AG04449 (cell line): ENCODE data around the gene TMEM80.

Experiments
- CTCF ChIA-PET: fragments of 350-600 bp; formaldehyde crosslinking; extraction: SDS; loops from one replicate; lab custom pipeline; 2021; ENCODE audit warnings: antibody characterized with exemption; lab: Yijun Ruan, JAX
- POLR2A ChIA-PET: fragments of 400-600, 350-600 bp; formaldehyde crosslinking; extraction: SDS; loops from one replicate; lab custom pipeline; 2020; ENCODE audit warnings: antibody characterized with exemption, inconsistent platforms; lab: Yijun Ruan, JAX
- DNase-seq: peaks from one replicate; pipeline ENCODE4 v3.0.0-alpha.2; 2010; ENCODE audit warnings: low read depth, low spot score
- H3K4me3 ChIP-seq: 2 replicates; pipeline ENCODE4 v1.5.1; 2011; ENCODE audit warnings: low read depth, mild to moderate bottlenecking, control low read depth, low read length
- TF ChIP-seq, protein P1 (sequence below): IDR thresholded peaks from one replicate; pipeline ENCODE4 v1.5.1; 2011; ENCODE audit warnings: mild to moderate bottlenecking, moderate library complexity, low read length, control low read depth, inconsistent platforms; ENCODE audit not compliant: insufficient read depth; ENCODE audit errors: missing control alignments

TMEM80 gene

GRCh38 chr11:742571-743201, 47.1 kb downstream of the TMEM80 start:
- POLR2A ChIA-PET, result no interaction called here
- H3K4me3 ChIP-seq, result no peak overlapping the region
- TF ChIP-seq, protein P1, sequence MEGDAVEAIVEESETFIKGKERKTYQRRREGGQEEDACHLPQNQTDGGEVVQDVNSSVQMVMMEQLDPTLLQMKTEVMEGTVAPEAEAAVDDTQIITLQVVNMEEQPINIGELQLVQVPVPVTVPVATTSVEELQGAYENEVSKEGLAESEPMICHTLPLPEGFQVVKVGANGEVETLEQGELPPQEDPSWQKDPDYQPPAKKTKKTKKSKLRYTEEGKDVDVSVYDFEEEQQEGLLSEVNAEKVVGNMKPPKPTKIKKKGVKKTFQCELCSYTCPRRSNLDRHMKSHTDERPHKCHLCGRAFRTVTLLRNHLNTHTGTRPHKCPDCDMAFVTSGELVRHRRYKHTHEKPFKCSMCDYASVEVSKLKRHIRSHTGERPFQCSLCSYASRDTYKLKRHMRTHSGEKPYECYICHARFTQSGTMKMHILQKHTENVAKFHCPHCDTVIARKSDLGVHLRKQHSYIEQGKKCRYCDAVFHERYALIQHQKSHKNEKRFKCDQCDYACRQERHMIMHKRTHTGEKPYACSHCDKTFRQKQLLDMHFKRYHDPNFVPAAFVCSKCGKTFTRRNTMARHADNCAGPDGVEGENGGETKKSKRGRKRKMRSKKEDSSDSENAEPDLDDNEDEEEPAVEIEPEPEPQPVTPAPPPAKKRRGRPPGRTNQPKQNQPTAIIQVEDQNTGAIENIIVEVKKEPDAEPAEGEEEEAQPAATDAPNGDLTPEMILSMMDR, result no peak
- no peak for DNase-seq
- CTCF ChIA-PET, result interaction anchor here (1.2 to 1.9 kb wide), 3 partner anchors 15 to 43 kb away, joined by 3 to 11 read pairs (median 4); no protein-coding TSS in a partner anchor

- ChIA-PET POLR2A (no interaction called here), CTCF (interaction anchor here (4.9 kb wide), 1 partner anchor 18 kb away, joined by 32 read pairs; no protein-coding TSS in a partner anchor)
- H3K4me3 ChIP-seq, result no peak overlapping the region
- no peak for DNase-seq
- TF ChIP-seq, protein P1, result no peak
These were observed 49.8 kb downstream of the TMEM80 start for GRCh38 chr11:745428-745827.

DNA sequence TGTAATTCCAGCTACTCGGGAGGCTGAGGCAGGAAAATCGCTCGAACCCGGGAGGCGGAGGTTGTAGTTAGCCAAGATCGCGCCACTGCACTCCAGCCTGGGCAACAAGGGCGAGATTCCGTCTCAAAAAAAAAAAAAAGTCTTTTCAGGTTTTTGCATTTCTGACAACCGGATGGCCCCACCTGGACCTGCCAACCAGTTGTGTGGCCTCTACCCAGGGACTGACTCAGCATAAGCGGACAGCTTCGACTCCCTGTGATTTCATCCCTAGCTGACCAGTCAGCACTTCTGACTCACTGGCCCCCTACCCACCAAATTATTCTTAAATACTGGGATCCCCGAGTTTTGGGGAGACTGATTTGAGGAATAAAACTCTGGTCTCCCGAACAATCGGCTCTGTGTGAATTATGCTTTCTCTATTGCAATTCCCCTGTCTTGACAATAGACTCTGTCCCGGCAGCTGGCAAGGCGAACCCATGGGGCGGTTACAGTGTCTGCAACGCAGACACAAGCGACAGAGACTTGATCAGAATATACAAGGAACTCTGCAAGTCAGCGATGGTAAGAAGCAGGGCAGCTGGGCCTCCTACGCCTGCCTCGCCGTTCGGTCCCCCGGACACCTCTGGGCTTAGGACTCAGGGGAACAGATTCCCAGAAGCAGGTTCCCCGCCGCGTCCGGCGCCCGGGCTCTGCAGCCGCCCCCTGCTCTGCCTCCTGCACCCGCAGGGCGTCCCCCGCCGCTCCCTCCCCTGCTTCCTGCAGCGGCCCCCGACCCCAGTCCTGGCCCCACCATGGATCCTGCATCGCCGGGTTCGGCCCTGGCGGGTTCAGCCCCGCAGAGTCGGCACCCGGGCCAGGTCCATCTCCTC, 50.9 kb downstream of the TMEM80 start:
- peak overlapping the region; percentile 78 for H3K4me3 ChIP-seq
- POLR2A ChIA-PET, result interaction anchor here (0.7 to 1.2 kb wide), 4 partner anchors 9 to 49 kb away, joined by 3 read pairs; no protein-coding TSS in a partner anchor
- no peak for DNase-seq
- CTCF ChIA-PET, result interaction anchor here (1.4 to 4.9 kb wide), 4 partner anchors 12 to 68 kb away, joined by 3 to 32 read pairs (median 12); no protein-coding TSS in a partner anchor
- TF ChIP-seq, protein P1, result no peak

- H3K4me3 ChIP-seq, result peak within 1 kb of the TSS; percentile 78
- POLR2A ChIA-PET, result interaction anchor here (1.0 to 1.4 kb wide), 5 partner anchors 14 to 52 kb away, joined by 3 read pairs; partner anchors contain the start of gene TMEM80
- CTCF ChIA-PET, result interaction anchor here (1.1 to 4.9 kb wide), 10 partner anchors 11 to 192 kb away, joined by 3 to 32 read pairs (median 4); partner anchors contain the start of gene EPS8L2
- no peak for DNase-seq
- TF ChIP-seq, protein P1, result peak; percentile 34
These were observed 51.8 kb downstream of the TMEM80 start, which contains the start of gene TALDO1 for GRCh38 chr11:747158-748006. Gene TALDO1 (plus strand): TSS chr11:747464. CDS start chr11:747482, 18 bp downstream.

DNA sequence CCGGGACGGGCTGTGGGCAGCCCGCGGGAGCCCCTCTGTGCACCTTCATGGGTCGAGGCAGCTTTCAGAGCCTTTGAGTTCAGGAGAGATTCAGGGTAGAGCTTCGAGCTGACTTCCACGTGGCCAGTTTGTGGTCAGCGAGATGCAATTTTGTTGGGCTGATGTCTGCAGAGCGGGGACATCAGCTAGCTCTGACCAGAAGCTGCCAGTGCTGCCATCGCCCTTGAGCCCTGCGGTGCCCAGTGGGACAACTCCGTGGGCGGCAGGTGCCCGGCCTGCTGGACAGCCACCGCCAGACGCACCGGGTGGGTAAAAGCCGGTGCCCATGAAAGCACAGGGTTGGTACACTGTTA, 52.4 kb downstream of the TMEM80 start:
- DNase-seq, result no peak
- TF ChIP-seq, protein P1, result no peak
- ChIA-PET CTCF (interaction anchor here (1.1 to 4.9 kb wide), 10 partner anchors 10 to 193 kb away, joined by 3 to 32 read pairs (median 4); partner anchors contain the start of gene EPS8L2), POLR2A (interaction anchor here (0.7 to 1.4 kb wide), 4 partner anchors 13 to 52 kb away, joined by 3 read pairs; partner anchors contain the start of gene TMEM80)
- peak overlapping the region; percentile 78 for H3K4me3 ChIP-seq
